ENCODE data around the gene OR10R2. TPM values are rescaled to one million over a fixed set of nuclear protein-coding genes. Genes with fewer than 3 reads are reported as not detected.
"Not testable (repeated sequence)": the region's sequence is repeated elsewhere in the genome, so short reads cannot be mapped to it uniquely, and the experiment has no call there.

Gene OR10R2
- polyA plus RNA-seq (ENCODE audit: insufficient read length in 4 of 4) = not detected

DNA sequence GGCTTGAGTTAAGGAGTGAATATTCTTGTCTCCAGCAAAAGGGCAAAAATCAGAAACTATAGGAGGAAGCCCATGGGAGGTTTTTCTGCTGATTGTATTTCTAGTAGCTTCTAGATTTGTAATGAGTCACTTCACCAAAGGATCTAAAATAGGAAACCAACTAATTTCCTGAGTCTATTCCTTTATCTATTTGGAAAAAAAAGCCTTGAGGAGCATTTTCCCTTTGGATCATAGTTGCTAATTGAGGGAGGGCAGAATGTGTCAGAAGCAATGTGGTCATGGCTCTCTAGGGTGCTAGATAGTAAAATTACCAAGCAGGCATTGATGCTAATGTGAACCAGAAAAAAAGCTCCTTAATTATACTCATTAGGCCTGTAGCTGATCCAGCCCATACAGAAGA is at the start of gene OR10R2:
TSS of gene OR10R2 (plus strand) at position 301 of the 400 bp plus-strand sequence. CDS start 106 bp downstream, outside the sequence.
- DNase-seq (ENCODE audit: low read depth in 4 of 4, low spot score in 2 of 4) = no peak

- DNase-seq (ENCODE audit: low read depth in 4 of 4, low spot score in 2 of 4) = no peak
Measured at GRCh38 chr1:158425027-158425426, 47.0 kb upstream of the OR10R2 start.

DNA sequence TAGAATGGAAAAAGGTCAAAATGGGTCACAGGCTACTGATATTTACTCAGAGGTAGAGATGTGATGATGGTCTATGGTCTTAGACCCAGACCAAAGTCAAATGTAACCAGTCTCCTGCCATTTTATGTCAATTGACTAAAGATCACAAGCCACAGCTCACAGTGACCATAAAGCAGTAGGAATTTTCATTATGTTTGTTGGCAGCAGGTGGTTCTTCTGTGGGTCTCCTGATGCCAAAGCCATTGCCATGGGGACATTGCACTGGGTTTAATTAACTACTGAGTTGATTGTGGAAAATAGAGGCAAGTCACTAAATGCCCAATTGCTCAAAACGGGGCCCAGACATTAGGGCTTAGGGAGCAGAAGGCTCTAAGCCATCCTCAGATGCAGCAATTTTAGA is 45.9 kb upstream of the OR10R2 start, which contains the start of gene OR10K2:
TSS of gene OR10K2 (minus strand) at position 101 of the 400 bp plus-strand sequence. CDS start 5,371 bp downstream, outside the sequence.
- DNase-seq (ENCODE audit: low read depth in 4 of 4, low spot score in 2 of 4) = no peak

- DNase-seq (ENCODE audit: low read depth in 4 of 4, low spot score in 2 of 4) = not testable (repeated sequence)
Measured at GRCh38 chr1:158430163-158430562, 41.9 kb upstream of the OR10R2 start.

GRCh38 chr1:158434741-158435140 is 37.3 kb upstream of the OR10R2 start:
- DNase-seq (ENCODE audit: low read depth in 4 of 4, low spot score in 2 of 4) = no peak

DNA sequence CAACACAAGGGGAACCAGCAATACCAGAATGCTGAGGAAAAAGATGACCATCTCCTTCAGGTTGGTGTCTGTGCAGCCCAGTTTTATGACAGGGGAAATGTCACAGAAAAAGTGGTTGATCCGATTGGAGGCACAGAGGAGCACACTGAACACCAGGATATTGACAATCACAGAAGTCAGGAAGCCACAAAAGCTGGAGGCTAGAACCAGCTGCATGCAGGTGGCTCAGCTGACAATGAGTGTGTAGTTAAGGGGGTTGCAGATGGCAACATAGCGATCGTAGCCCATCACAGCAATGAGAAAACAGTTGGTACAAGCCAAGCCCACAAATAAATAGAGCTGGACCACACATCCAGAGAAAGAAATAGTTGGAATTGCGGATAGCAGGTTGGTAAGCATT is 26.6 kb upstream of the OR10R2 start:
- DNase-seq (ENCODE audit: low read depth in 4 of 4, low spot score in 2 of 4) = no peak

DNA sequence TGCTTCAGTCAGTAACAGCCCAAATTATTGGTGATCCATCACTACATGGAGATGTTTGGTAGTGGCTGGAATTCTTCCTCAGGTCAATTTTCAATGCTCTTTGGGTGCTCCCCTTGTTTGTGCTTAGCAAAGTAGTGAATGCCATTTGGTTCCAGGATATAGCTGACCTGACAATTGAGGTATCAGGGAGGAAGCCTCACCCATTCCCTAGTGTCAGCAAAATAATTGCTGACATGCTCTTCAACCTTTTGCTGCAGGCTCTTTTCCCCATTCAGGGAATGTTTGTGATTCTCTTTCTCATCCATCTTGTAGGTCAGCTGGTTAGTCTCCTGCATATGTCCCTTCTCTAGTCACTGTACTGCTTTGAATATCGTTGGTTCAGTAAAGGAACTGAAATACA is 17.5 kb upstream of the OR10R2 start:
- DNase-seq (ENCODE audit: low read depth in 4 of 4, low spot score in 2 of 4) = no peak

DNA sequence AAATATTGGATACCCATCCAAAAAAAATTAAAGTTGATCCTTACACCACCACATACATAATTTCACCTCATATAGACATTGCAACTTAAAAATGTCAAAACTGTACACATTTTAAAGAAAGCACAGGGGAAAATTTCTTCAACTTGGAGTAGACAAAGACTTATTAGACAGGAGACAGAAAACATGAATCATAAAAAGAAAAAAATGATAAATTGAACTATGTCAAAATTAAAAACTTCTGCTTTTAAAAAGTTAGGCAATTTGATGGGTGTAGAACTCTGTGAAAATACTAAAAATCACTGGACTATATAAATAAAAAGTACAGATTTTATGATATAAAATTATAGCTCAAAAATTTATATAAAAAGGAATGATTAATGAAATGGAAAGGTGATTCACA is 14.8 kb upstream of the OR10R2 start:
- DNase-seq (ENCODE audit: low read depth in 4 of 4, low spot score in 2 of 4) = no peak

- no peak for DNase-seq (ENCODE audit: low read depth in 4 of 4, low spot score in 2 of 4)
Measured at GRCh38 chr1:158458263-158458662, 13.8 kb upstream of the OR10R2 start.

DNA sequence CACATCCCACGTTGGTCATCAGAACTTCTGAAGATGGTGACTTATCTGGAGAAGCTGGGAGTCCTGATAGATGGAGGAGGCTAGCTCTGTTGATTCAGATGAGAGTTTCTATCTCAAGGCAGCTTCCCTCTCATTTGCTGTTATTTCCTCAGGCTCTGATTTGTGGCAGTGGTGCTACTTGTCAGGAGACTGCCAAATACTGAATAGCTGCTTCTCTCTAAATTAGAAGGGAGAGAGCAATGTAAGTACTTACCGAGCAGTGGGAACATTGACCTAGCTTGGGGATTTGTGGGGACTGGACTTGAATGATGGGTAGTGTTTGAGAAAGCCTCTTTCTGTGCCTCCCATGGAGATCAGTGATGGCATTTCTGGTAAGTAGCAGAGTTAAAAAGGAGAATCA is 10.5 kb upstream of the OR10R2 start, which contains the start of gene OR10K1:
TSS of gene OR10K1 (plus strand) at position 301 of the 400 bp plus-strand sequence. CDS start 3,728 bp downstream, outside the sequence.
- no peak for DNase-seq (ENCODE audit: low read depth in 4 of 4, low spot score in 2 of 4)

DNA sequence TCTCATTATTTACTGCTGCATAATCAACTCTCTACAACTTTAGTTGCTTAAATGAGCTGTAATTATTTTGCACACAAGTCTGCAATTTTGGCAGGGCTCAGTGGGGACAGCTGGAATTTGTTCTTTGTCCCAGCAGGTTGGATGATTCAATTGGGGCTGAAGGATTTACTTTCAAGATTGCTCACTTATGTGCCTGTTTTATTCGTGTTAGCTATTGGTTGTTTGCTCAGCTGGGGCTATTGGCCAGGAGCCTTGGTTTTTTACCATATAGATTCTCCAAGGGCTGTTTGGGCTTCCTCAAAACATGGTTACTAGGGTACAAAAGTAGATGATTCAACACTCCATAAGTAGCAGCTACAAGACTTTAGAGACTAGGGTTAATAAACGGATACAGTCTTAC is 13.4 kb downstream of the OR10R2 start:
- DNase-seq (ENCODE audit: low read depth in 4 of 4, low spot score in 2 of 4) = no peak

- DNase-seq (ENCODE audit: low read depth in 4 of 4, low spot score in 2 of 4) = no peak
Measured at GRCh38 chr1:158491316-158491715, 19.3 kb downstream of the OR10R2 start.

DNA sequence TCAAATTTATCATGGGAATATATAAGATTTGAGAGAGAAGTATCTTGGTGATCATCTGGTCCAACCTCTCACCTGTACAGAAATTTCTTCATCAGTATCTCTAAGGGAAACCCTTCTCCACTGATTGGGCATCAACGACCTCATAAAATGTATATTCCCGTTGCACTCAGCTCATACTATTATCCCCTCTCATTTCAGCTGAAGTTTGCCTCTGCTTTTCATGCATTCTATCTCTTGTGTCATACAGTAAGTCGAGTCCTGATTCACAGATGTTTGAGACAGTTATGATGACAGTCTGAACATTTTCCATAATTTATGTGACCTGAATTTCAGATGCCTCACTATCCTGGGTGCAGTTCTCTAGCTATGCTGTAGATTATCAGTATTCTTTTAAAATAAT is 21.0 kb downstream of the OR10R2 start:
- no peak for DNase-seq (ENCODE audit: low read depth in 4 of 4, low spot score in 2 of 4)

- no peak for DNase-seq (ENCODE audit: low read depth in 4 of 4, low spot score in 2 of 4)
Measured at GRCh38 chr1:158494796-158495195, 22.8 kb downstream of the OR10R2 start.

GRCh38 chr1:158496374-158496773 is 24.4 kb downstream of the OR10R2 start:
- no peak for DNase-seq (ENCODE audit: low read depth in 4 of 4, low spot score in 2 of 4)

GRCh38 chr1:158506369-158506987 is 34.5 kb downstream of the OR10R2 start:
- no peak for DNase-seq (ENCODE audit: low read depth in 4 of 4, low spot score in 2 of 4)

GRCh38 chr1:158507511-158507910 is 35.5 kb downstream of the OR10R2 start:
- DNase-seq (ENCODE audit: low read depth in 4 of 4, low spot score in 2 of 4) = no peak

DNA sequence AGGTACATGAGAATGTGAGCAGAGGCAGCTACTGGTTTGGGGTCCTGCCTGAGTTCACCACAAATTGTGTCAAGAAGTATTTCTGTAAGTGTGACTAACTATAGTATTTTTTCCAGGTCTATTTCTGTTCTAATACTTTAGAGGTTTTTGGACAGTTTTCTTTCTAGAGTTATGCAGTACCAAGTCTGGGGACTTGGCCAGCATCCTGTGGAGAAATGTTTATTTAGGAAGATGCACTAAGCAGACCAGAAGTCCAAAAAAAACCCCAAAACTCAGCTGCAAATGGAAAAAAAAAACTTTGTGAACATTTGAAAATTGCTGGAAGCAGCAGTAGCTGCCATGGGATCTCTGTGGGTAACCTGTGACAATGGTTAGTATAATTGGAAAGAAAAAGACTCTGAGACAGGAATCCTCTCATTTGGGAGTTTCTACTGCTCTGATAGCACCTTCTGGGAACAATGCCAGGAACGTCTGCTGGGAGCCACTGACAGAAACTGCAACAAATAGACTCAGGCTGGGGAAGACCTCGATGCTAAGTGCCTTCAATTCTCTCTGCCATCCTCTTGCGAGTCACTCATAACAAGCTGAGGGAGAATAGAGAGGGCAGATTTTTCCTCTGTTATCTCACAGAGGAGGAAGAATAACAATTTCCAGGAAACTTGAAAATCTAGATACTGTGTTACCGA is 37.6 kb downstream of the OR10R2 start:
- no peak for DNase-seq (ENCODE audit: low read depth in 4 of 4, low spot score in 2 of 4)

- no peak for DNase-seq (ENCODE audit: low read depth in 4 of 4, low spot score in 2 of 4)
Measured at GRCh38 chr1:158516966-158517365, 44.9 kb downstream of the OR10R2 start.

DNA sequence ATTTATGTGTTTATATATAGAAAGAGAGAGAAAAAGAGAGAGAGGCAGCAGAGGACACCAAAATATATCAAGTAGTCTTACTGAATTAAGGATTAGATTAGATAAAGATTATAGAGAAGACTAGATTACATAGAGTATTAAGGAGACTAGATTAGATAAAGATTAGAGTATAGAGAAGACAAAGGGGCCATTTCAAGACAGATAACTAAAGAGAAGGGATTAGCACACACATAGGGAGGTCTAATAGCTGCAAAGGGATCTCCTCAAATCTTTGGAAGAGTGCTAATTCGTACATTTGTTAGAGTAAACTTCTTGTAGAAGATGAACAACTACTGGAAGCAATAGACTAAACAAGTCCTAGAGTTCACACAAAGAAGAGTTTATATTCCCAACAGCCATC is 48.0 kb downstream of the OR10R2 start:
- DNase-seq (ENCODE audit: low read depth in 4 of 4, low spot score in 2 of 4) = no peak

GRCh38 chr1:158520955-158521665 is 49.1 kb downstream of the OR10R2 start:
- DNase-seq (ENCODE audit: low read depth in 4 of 4, low spot score in 2 of 4) = no peak

Measured in left renal cortex interstitium (tissue), 4 donors.